Memory B cell (primary cell): ENCODE results near the gene DBNL.

Experiments
- ATAC-seq: fragments of 150-1000 bp; cut with Tn5 transposase; 2 replicates; pipeline ENCODE4 v1.10.0; 2021; ENCODE audit warnings: low read depth, mild to moderate bottlenecking, moderate library complexity
- DNase-seq, 2 donors: peaks; one replicate each; pipeline ENCODE4 v3.0.0; 2022; ENCODE audit warnings: low spot score in 2 of 2
- H3K27ac Mint-ChIP-seq: one replicate; pipeline ENCODE4 v1.8.0; 2022; ENCODE audit warnings: mild to moderate bottlenecking, moderate library complexity, mixed read lengths
- H3K27me3 Mint-ChIP-seq: one replicate; pipeline ENCODE4 v1.8.0; 2022; ENCODE audit warnings: mixed read lengths
- H3K36me3 Mint-ChIP-seq: one replicate; pipeline ENCODE4 v1.8.0; 2022; ENCODE audit warnings: mild to moderate bottlenecking, mixed read lengths
- H3K4me1 Mint-ChIP-seq: one replicate; pipeline ENCODE4 v1.8.0; 2022; ENCODE audit warnings: mixed read lengths
- H3K4me3 Mint-ChIP-seq: one replicate; pipeline ENCODE4 v1.8.0; 2022; ENCODE audit warnings: mild to moderate bottlenecking, moderate library complexity, mixed read lengths
- H3K9me3 Mint-ChIP-seq: one replicate; pipeline ENCODE4 v1.8.0; 2022; ENCODE audit warnings: mixed read lengths

DBNL gene

GRCh38 chr7:44050915-44051560, 6.5 kb downstream of the DBNL start:
- DNase-seq (no peak), ATAC-seq (no peak)
- H3K36me3 Mint-ChIP-seq: peaks cover 28% of the 10 kb centered on the region
- H3K4me3 Mint-ChIP-seq: peak overlapping the region; percentile 3
- H3K27me3 Mint-ChIP-seq: no peaks in the 10 kb centered on the region
- no peaks in the 10 kb centered on the region for H3K9me3 Mint-ChIP-seq
- no peak overlapping the region for H3K27ac Mint-ChIP-seq
- peaks cover 48% of the 10 kb centered on the region for H3K4me1 Mint-ChIP-seq

- ATAC-seq (no peak), DNase-seq (no peak)
- Mint-ChIP-seq H3K27me3 (no peaks in the 10 kb centered on the region), H3K36me3 (peaks cover 25% of the 10 kb centered on the region), H3K27ac (no peak overlapping the region), H3K4me1 (peaks cover 47% of the 10 kb centered on the region), H3K4me3 (no peak overlapping the region), H3K9me3 (no peaks in the 10 kb centered on the region)
These were observed 7.2 kb downstream of the DBNL start for GRCh38 chr7:44051611-44052220.

GRCh38 chr7:44052771-44053365, 8.4 kb downstream of the DBNL start:
- Mint-ChIP-seq H3K4me1 (peaks cover 47% of the 10 kb centered on the region), H3K27me3 (no peaks in the 10 kb centered on the region), H3K4me3 (no peak overlapping the region), H3K27ac (no peak overlapping the region), H3K9me3 (no peaks in the 10 kb centered on the region), H3K36me3 (peaks cover 31% of the 10 kb centered on the region)
- DNase-seq (no peak), ATAC-seq (no peak)

GRCh38 chr7:44056681-44057080, 12.2 kb downstream of the DBNL start:
- peak overlapping the region; percentile 90 for H3K27ac Mint-ChIP-seq
- H3K9me3 Mint-ChIP-seq: no peaks in the 10 kb centered on the region

GRCh38 chr7:44057181-44057848, 12.8 kb downstream of the DBNL start:
- Mint-ChIP-seq H3K4me1 (peaks cover 52% of the 10 kb centered on the region), H3K36me3 (peaks cover 40% of the 10 kb centered on the region), H3K27ac (peak overlapping the region; percentile 90), H3K4me3 (peak overlapping the region; percentile 79), H3K27me3 (no peaks in the 10 kb centered on the region), H3K9me3 (no peaks in the 10 kb centered on the region)
- ATAC-seq: no peak
- DNase-seq: no peak

More at GRCh38 chr7:44056681-44057080, 12.2 kb downstream of the DBNL start:
- Mint-ChIP-seq H3K4me3 (no peak overlapping the region), H3K4me1 (peaks cover 56% of the 10 kb centered on the region), H3K27me3 (no peaks in the 10 kb centered on the region), H3K36me3 (peaks cover 40% of the 10 kb centered on the region)
- DNase-seq (no peak), ATAC-seq (no peak)

GRCh38 chr7:44057849-44058758, 13.6 kb downstream of the DBNL start:
- Mint-ChIP-seq H3K9me3 (no peaks in the 10 kb centered on the region), H3K4me3 (peak overlapping the region; percentile 79), H3K4me1 (peaks cover 51% of the 10 kb centered on the region), H3K27ac (peak overlapping the region; percentile 90), H3K27me3 (no peaks in the 10 kb centered on the region), H3K36me3 (peaks cover 36% of the 10 kb centered on the region)
- DNase-seq: no peak
- peak; percentile 77 for ATAC-seq

GRCh38 chr7:44058759-44059218, 14.3 kb downstream of the DBNL start:
- DNase-seq (no peak), ATAC-seq (peak; percentile 25)
- peaks cover 51% of the 10 kb centered on the region for H3K4me1 Mint-ChIP-seq
- H3K4me3 Mint-ChIP-seq: peak overlapping the region; percentile 79
- H3K36me3 Mint-ChIP-seq: peaks cover 37% of the 10 kb centered on the region
- H3K27me3 Mint-ChIP-seq: no peaks in the 10 kb centered on the region
- H3K9me3 Mint-ChIP-seq: no peaks in the 10 kb centered on the region
- peak overlapping the region; percentile 90 for H3K27ac Mint-ChIP-seq

- Mint-ChIP-seq H3K4me1 (peaks cover 51% of the 10 kb centered on the region), H3K36me3 (peaks cover 37% of the 10 kb centered on the region), H3K27ac (peak overlapping the region; percentile 90), H3K27me3 (no peaks in the 10 kb centered on the region), H3K9me3 (no peaks in the 10 kb centered on the region), H3K4me3 (peak overlapping the region; percentile 79)
- DNase-seq: no peak
- peak; percentile 86 for ATAC-seq
These were observed 15.0 kb downstream of the DBNL start for GRCh38 chr7:44059219-44060090.

GRCh38 chr7:44060091-44060947, 15.8 kb downstream of the DBNL start:
- Mint-ChIP-seq H3K4me3 (peak overlapping the region; percentile 46), H3K27me3 (no peaks in the 10 kb centered on the region), H3K9me3 (no peaks in the 10 kb centered on the region), H3K27ac (no peak overlapping the region), H3K36me3 (peaks cover 31% of the 10 kb centered on the region), H3K4me1 (peaks cover 51% of the 10 kb centered on the region)
- DNase-seq: no peak
- ATAC-seq: no peak

- ATAC-seq (no peak), DNase-seq (no peak)
- Mint-ChIP-seq H3K27ac (no peak overlapping the region), H3K27me3 (no peaks in the 10 kb centered on the region), H3K4me3 (no peak overlapping the region), H3K9me3 (no peaks in the 10 kb centered on the region), H3K4me1 (peaks cover 56% of the 10 kb centered on the region), H3K36me3 (peaks cover 27% of the 10 kb centered on the region)
These were observed 16.6 kb downstream of the DBNL start for GRCh38 chr7:44060948-44061644.

- peaks cover 26% of the 10 kb centered on the region for H3K36me3 Mint-ChIP-seq
- no peaks in the 10 kb centered on the region for H3K9me3 Mint-ChIP-seq
- H3K4me3 Mint-ChIP-seq: no peak overlapping the region
These were observed 17.2 kb downstream of the DBNL start for GRCh38 chr7:44061645-44062179.

More at GRCh38 chr7:44061645-44062179, 17.2 kb downstream of the DBNL start:
- DNase-seq: no peak
- no peak for ATAC-seq
- no peaks in the 10 kb centered on the region for H3K27me3 Mint-ChIP-seq
- peaks cover 55% of the 10 kb centered on the region for H3K4me1 Mint-ChIP-seq
- H3K27ac Mint-ChIP-seq: no peak overlapping the region
